Measurements from ENCODE around the gene RCAN1. TPM values are rescaled to one million over a fixed set of nuclear protein-coding genes. Genes with fewer than 3 reads are reported as not detected.
A peak's percentile ranks its signal among the peaks of the same experiment; 100 is the strongest.

RCAN1 gene
- total RNA-seq, 2 donors from 2014 or later, result 59.6 to 180 TPM

- intact Hi-C loops (cut with DNase I), result no loop called here
- no peak for DNase-seq (ENCODE audit: low spot score)
These were observed 11.2 kb downstream of the RCAN1 start for GRCh38 chr21:34603710-34604057.

- intact Hi-C loops (cut with DNase I), result no loop called here
- peak; percentile 94 for DNase-seq (ENCODE audit: low spot score)
These were observed 11.8 kb downstream of the RCAN1 start for GRCh38 chr21:34603002-34603709.

GRCh38 chr21:34602061-34602460, 12.9 kb downstream of the RCAN1 start:
- no peak for DNase-seq (ENCODE audit: low spot score)
- intact Hi-C loops (cut with DNase I), result no loop called here

- DNase-seq (ENCODE audit: low spot score), result no peak
- intact Hi-C loops (cut with DNase I), result no loop called here
These were observed 15.3 kb downstream of the RCAN1 start for GRCh38 chr21:34599534-34600101.

GRCh38 chr21:34598931-34599400, 15.9 kb downstream of the RCAN1 start:
- intact Hi-C loops (cut with DNase I), result no loop called here
- no peak for DNase-seq (ENCODE audit: low spot score)

- intact Hi-C loops (cut with DNase I), result no loop called here
- no peak for DNase-seq (ENCODE audit: low spot score)
These were observed 17.5 kb downstream of the RCAN1 start for GRCh38 chr21:34597406-34597805.

GRCh38 chr21:34596561-34597271, 18.2 kb downstream of the RCAN1 start:
- no peak for DNase-seq (ENCODE audit: low spot score)
- intact Hi-C loops (cut with DNase I), result no loop called here

GRCh38 chr21:34595457-34595856, 19.5 kb downstream of the RCAN1 start:
- no peak for DNase-seq (ENCODE audit: low spot score)
- intact Hi-C loops (cut with DNase I), result no loop called here

GRCh38 chr21:34594566-34595234, 20.2 kb downstream of the RCAN1 start:
- intact Hi-C loops (cut with DNase I), result loop anchor here in 1 of 2 donors (5.0 kb wide), 1 partner anchor 1757 kb away; no protein-coding TSS in a partner anchor
- no peak for DNase-seq (ENCODE audit: low spot score)

- intact Hi-C loops (cut with DNase I), result loop anchor here in 1 of 2 donors (5.0 kb wide), 1 partner anchor 1757 kb away; no protein-coding TSS in a partner anchor
- DNase-seq (ENCODE audit: low spot score), result no peak
These were observed 20.9 kb downstream of the RCAN1 start for GRCh38 chr21:34593954-34594531.

GRCh38 chr21:34593423-34593822, 21.5 kb downstream of the RCAN1 start:
- intact Hi-C loops (cut with DNase I), result loop anchor here in 1 of 2 donors (5.0 kb wide), 1 partner anchor 1756 kb away; no protein-coding TSS in a partner anchor
- DNase-seq (ENCODE audit: low spot score), result no peak

- intact Hi-C loops (cut with DNase I), result loop anchor here in 1 of 2 donors (5.0 kb wide), 1 partner anchor 1755 kb away; no protein-coding TSS in a partner anchor
These were observed 22.6 kb downstream of the RCAN1 start for GRCh38 chr21:34592120-34592955.

GRCh38 chr21:34590520-34590919, 24.4 kb downstream of the RCAN1 start:
- DNase-seq (ENCODE audit: low spot score), result no peak
- intact Hi-C loops (cut with DNase I), result loop anchor here in 1 of 2 donors (5.0 kb wide), 1 partner anchor 1753 kb away; no protein-coding TSS in a partner anchor

More at GRCh38 chr21:34592120-34592955, 22.6 kb downstream of the RCAN1 start:
- DNase-seq (ENCODE audit: low spot score), result no peak

- DNase-seq (ENCODE audit: low spot score), result no peak
- intact Hi-C loops (cut with DNase I), result loop anchor here in 1 of 2 donors (5.0 kb wide), 1 partner anchor 1752 kb away; no protein-coding TSS in a partner anchor
These were observed 25.2 kb downstream of the RCAN1 start for GRCh38 chr21:34589511-34590282.

GRCh38 chr21:34583926-34584563, 30.9 kb downstream of the RCAN1 start:
- DNase-seq (ENCODE audit: low spot score), result no peak
- intact Hi-C loops (cut with DNase I), result loop anchor here in 1 of 2 donors (5.0 kb wide), 1 partner anchor 57 kb away; no protein-coding TSS in a partner anchor

- intact Hi-C loops (cut with DNase I), result loop anchor here in 1 of 2 donors (5.0 kb wide), 1 partner anchor 55 kb away; no protein-coding TSS in a partner anchor
- no peak for DNase-seq (ENCODE audit: low spot score)
These were observed 32.3 kb downstream of the RCAN1 start for GRCh38 chr21:34582506-34583150.

Data from posterior vena cava (tissue), 2 donors.